GM18867 (cell line): ENCODE results near the gene BROX.
"Not testable (repeated sequence)": the region's sequence is repeated elsewhere in the genome, so short reads cannot be mapped to it uniquely, and the experiment has no call there.

ENCODE experiments used
- ATAC-seq: cut with Tn5 transposase; IDR thresholded peaks from one replicate; pipeline ENCODE4 v1.9.1; 2021; ENCODE audit warnings: mild to moderate bottlenecking, moderate library complexity; ENCODE audit not compliant: unreplicated experiment

Gene BROX

GRCh38 chr1:222712253-222713090, at the start of gene BROX, which contains the start of gene AIDA:
Gene BROX (plus strand): TSS chr1:222712564. CDS start chr1:222715700, 3,136 bp downstream.
Gene AIDA (minus strand): TSS chr1:222712491. CDS start chr1:222712317, 174 bp downstream.
- ATAC-seq, result peak; percentile 80

GRCh38 chr1:222663431-222663934, 48.9 kb upstream of the BROX start:
- ATAC-seq, result no peak

GRCh38 chr1:222665964-222666363, 46.4 kb upstream of the BROX start:
- ATAC-seq, result no peak

GRCh38 chr1:222668184-222668583, 44.2 kb upstream of the BROX start:
- not testable (repeated sequence) for ATAC-seq

- not testable (repeated sequence) for ATAC-seq
Observed at GRCh38 chr1:222669107-222669506, 43.3 kb upstream of the BROX start.

- ATAC-seq, result no peak
Observed at GRCh38 chr1:222670110-222670509, 42.3 kb upstream of the BROX start.

- no peak for ATAC-seq
Observed at GRCh38 chr1:222680080-222680479, 32.3 kb upstream of the BROX start.

- ATAC-seq, result no peak
Observed at GRCh38 chr1:222691016-222691415, 21.3 kb upstream of the BROX start.

- no peak for ATAC-seq
Observed at GRCh38 chr1:222694927-222695326, 17.4 kb upstream of the BROX start.

GRCh38 chr1:222696741-222697140, 15.6 kb upstream of the BROX start:
- no peak for ATAC-seq

- no peak for ATAC-seq
Observed at GRCh38 chr1:222697203-222697602, 15.2 kb upstream of the BROX start.

- no peak for ATAC-seq
Observed at GRCh38 chr1:222697826-222698225, 14.5 kb upstream of the BROX start.

- no peak for ATAC-seq
Observed at GRCh38 chr1:222702210-222702609, 10.2 kb upstream of the BROX start.

GRCh38 chr1:222704260-222704659, 8.1 kb upstream of the BROX start:
- no peak for ATAC-seq

- no peak for ATAC-seq
Observed at GRCh38 chr1:222706815-222707214, 5.5 kb upstream of the BROX start.

- ATAC-seq, result no peak
Observed at GRCh38 chr1:222709700-222710153, 2.6 kb upstream of the BROX start.

- peak; percentile 37 for ATAC-seq
Observed at GRCh38 chr1:222711319-222712252, 778 bp upstream of the BROX start.

- ATAC-seq, result peak; percentile 73
Observed at GRCh38 chr1:222713091-222713961, 962 bp downstream of the BROX start.

- ATAC-seq, result no peak
Observed at GRCh38 chr1:222716393-222716792, 4.0 kb downstream of the BROX start.

GRCh38 chr1:222728746-222729145, 16.4 kb downstream of the BROX start:
- no peak for ATAC-seq
